Endothelial cell of umbilical vein (primary cell): ENCODE measurements around the gene OCA2. TPM values are rescaled to one million over a fixed set of nuclear protein-coding genes. Genes with fewer than 3 reads are reported as not detected.

Source experiments
- BruUV-seq: library from RNA; stranded (reverse); fragments of 400-500 nt; replicated peaks from 2 replicates; lab custom pipeline; 2021; lab: Mats Ljungman, UMichigan
- CTCF ChIA-PET: fragments of 300-600, 350-600 bp; sonication (Branson Sonifier 250); formaldehyde crosslinking; loops from one replicate; lab custom pipeline; 2021; ENCODE audit warnings: antibody characterized with exemption, inconsistent platforms; lab: Charles Lee
- POLR2A ChIA-PET: fragments of 300-600, 350-600 bp; sonication (Branson Sonifier 250); formaldehyde crosslinking; loops from one replicate; lab custom pipeline; 2021; ENCODE audit warnings: antibody characterized with exemption, inconsistent platforms; lab: Charles Lee
- DNase-seq: peaks from one replicate; pipeline ENCODE4 v3.0.0-alpha.2; 2011; ENCODE audit warnings: low read depth, low spot score
- FAIRE-seq: peaks from 2 replicates; lab custom pipeline; 2011; peaks lifted over from hg19 to GRCh38; lab: Jason Lieb, UNC
- H2AFZ ChIP-seq: 2 replicates; pipeline ENCODE4 v1.6.0; 2012; ENCODE audit warnings: low read depth, low read length, control low read depth, inconsistent platforms
- H3K27ac ChIP-seq: 2 replicates; pipeline ENCODE4 v1.5.1; 2011; ENCODE audit warnings: low read depth, mild to moderate bottlenecking, control low read depth, low read length, moderate library complexity; ENCODE audit not compliant: insufficient read depth
- H3K27me3 ChIP-seq, 2 experiments: 2 replicates each; pipeline versions ENCODE4 v1.6.0 to v1.6.1; 2011; ENCODE audit warnings: low read length in 2 of 2, mixed read lengths in 1 of 2; ENCODE audit not compliant: control insufficient read depth in 2 of 2, insufficient read depth in 2 of 2
- H3K36me3 ChIP-seq, 2 experiments: 2 replicates in 1 of 2; 3 replicates in 1 of 2; pipeline ENCODE4 v1.5.1; 2011; ENCODE audit warnings: low read length in 2 of 2, mild to moderate bottlenecking in 1 of 2, moderate library complexity in 1 of 2; ENCODE audit not compliant: control insufficient read depth in 2 of 2, insufficient read depth in 2 of 2; ENCODE audit errors: extremely low read depth in 1 of 2
- H3K4me1 ChIP-seq: 3 replicates; pipeline ENCODE4 v1.5.1; 2011; ENCODE audit warnings: mild to moderate bottlenecking, low read length; ENCODE audit not compliant: control insufficient read depth, insufficient read depth; ENCODE audit errors: extremely low read depth
- H3K4me2 ChIP-seq: 2 replicates; pipeline ENCODE4 v1.6.1; 2011; ENCODE audit warnings: low read length, control low read depth, mixed read lengths; ENCODE audit not compliant: insufficient read depth
- H3K4me3 ChIP-seq, 3 experiments: fragments of 200-600 bp in 1 of 3; sonication (generic), shearing (Covaris generic) in 1 of 3; replicated peaks in 1 of 3; 2 replicates each; pipeline ENCODE4 v1.5.1; 2011 to 2016; ENCODE audit warnings: control low read depth in 3 of 3, low read length in 3 of 3, mild to moderate bottlenecking in 2 of 3, inconsistent platforms in 1 of 3, low read depth in 1 of 3, moderate library complexity in 1 of 3; ENCODE audit not compliant: insufficient read depth in 1 of 3
- H3K79me2 ChIP-seq: 2 replicates; pipeline ENCODE4 v1.6.0; 2012; ENCODE audit warnings: low read length, inconsistent platforms; ENCODE audit not compliant: control insufficient read depth, insufficient read depth
- H3K9ac ChIP-seq: replicated peaks from 2 replicates; pipeline ENCODE3; 2011; ENCODE audit warnings: low read length, control low read depth; ENCODE audit not compliant: insufficient read depth; ENCODE audit errors: extremely low read depth
- H3K9me1 ChIP-seq: replicated peaks from 3 replicates; pipeline ENCODE4 v1.6.0; 2011; ENCODE audit warnings: mild to moderate bottlenecking, low read length; ENCODE audit not compliant: control insufficient read depth, insufficient read depth; ENCODE audit errors: extremely low read depth
- H3K9me3 ChIP-seq: replicated peaks from 2 replicates; pipeline ENCODE4 v1.5.1; 2012; ENCODE audit warnings: low read length, inconsistent platforms; ENCODE audit not compliant: control insufficient read depth, insufficient read depth
- H4K20me1 ChIP-seq: replicated peaks from 2 replicates; pipeline ENCODE3; 2011; ENCODE audit warnings: mild to moderate bottlenecking, low read length; ENCODE audit not compliant: control insufficient read depth, insufficient read depth; ENCODE audit errors: extremely low read depth
- EZH2 ChIP-seq: IDR thresholded peaks from 2 replicates; pipeline ENCODE4 v1.6.1; 2012; ENCODE audit warnings: borderline replicate concordance, low read depth, mild to moderate bottlenecking, moderate library complexity, low read length, inconsistent platforms; ENCODE audit not compliant: severe bottlenecking
- FOS ChIP-seq: IDR thresholded peaks from 2 replicates; pipeline ENCODE4 v1.6.1; 2011; ENCODE audit warnings: mild to moderate bottlenecking, low read length, moderate library complexity, borderline replicate concordance; ENCODE audit not compliant: insufficient read depth
- GATA2 ChIP-seq: IDR thresholded peaks from 2 replicates; pipeline ENCODE4 v1.7.0; 2011; ENCODE audit warnings: low read depth, mild to moderate bottlenecking, moderate library complexity, mixed read lengths, low read length; ENCODE audit not compliant: insufficient read length, insufficient read depth
- JUN ChIP-seq: IDR thresholded peaks from 2 replicates; pipeline ENCODE4 v1.6.1; 2011; ENCODE audit warnings: borderline replicate concordance, low read depth; ENCODE audit not compliant: insufficient read length, insufficient read depth
- MAX ChIP-seq: IDR thresholded peaks from 2 replicates; pipeline ENCODE4 v1.6.1; 2011; ENCODE audit not compliant: insufficient read depth, insufficient read length
- MYC ChIP-seq: IDR thresholded peaks from one replicate; pipeline ENCODE4 v1.6.1; 2011; ENCODE audit warnings: mild to moderate bottlenecking, low read depth, low read length
- POLR2A ChIP-seq: IDR thresholded peaks from 2 replicates; pipeline ENCODE4 v1.6.1; 2012; ENCODE audit warnings: low read depth, mild to moderate bottlenecking, control low read depth, low read length
- POLR2AphosphoS5 ChIP-seq: IDR thresholded peaks from 2 replicates; pipeline ENCODE4 v1.6.1; 2012; ENCODE audit warnings: low read depth, mild to moderate bottlenecking, control low read depth, low read length, moderate library complexity; ENCODE audit not compliant: insufficient read depth
- dilution Hi-C: fragments of 300-500 bp; cut with MboI; formaldehyde crosslinking; loops from one replicate; pipeline ENCODE4 v1.15.0; 2019; ENCODE audit warnings: low sequenced_read_pairs; ENCODE audit not compliant: extremely low pct_ligation_motif_present
- intact Hi-C: fragments of 100-400 bp; cut with micrococcal nuclease; formaldehyde crosslinking; loops from one replicate; pipeline ENCODE4 v1.10.0; 2022
- polyA plus RNA-seq, 4 experiments: library from polyadenylated mRNA; depleted of rRNA in 3 of 4; stranded (reverse) in 3 of 4; unstranded in 1 of 4; fragments of >200 nt; gene quantifications; 2 replicates each; pipeline versions ENCODE4 v1.2.1 to v1.2.3, GENCODE V29; 2011 to 2012; ENCODE audit warnings: missing spikeins in 1 of 4
- total RNA-seq: library from RNA; stranded (reverse); gene quantifications from 2 replicates; pipeline ENCODE4 v1.2.3, GENCODE V29; 2021
- TF ChIP-seq, protein P1 (sequence below), 2 donors: IDR thresholded peaks; 1 replicate in 1 of 2; 2 replicates in 1 of 2; pipeline ENCODE4 v1.5.1; 2011; ENCODE audit warnings: low read length in 2 of 2, mild to moderate bottlenecking in 2 of 2, moderate library complexity in 2 of 2, control low read depth in 1 of 2, inconsistent platforms in 1 of 2, low read depth in 1 of 2; ENCODE audit not compliant: insufficient read depth in 1 of 2; ENCODE audit errors: extremely low read depth in 1 of 2

Gene OCA2
- total and polyA plus RNA-seq, 2 donors (not counting 3 experiments of a cell fraction or from before 2014, with no cell fraction given), result not detected

GRCh38 chr15:27864086-27864485 lies 235.0 kb downstream of the OCA2 start:
- H3K9me1 ChIP-seq, result no peaks in the 10 kb centered on the region
- H3K79me2 ChIP-seq, result no peaks in the 10 kb centered on the region
- H4K20me1 ChIP-seq, result no peaks in the 10 kb centered on the region
- H3K36me3 ChIP-seq, result no peaks in the 10 kb centered on the region
- no peaks in the 10 kb centered on the region for H3K4me1 ChIP-seq
- FAIRE-seq (no peak), DNase-seq (no peak)
- ChIA-PET POLR2A (no interaction called here), CTCF (no interaction called here)
- intact Hi-C loops, result no loop called here
- dilution Hi-C loops, result no loop called here
- no peak overlapping the region for H3K27ac ChIP-seq
- H3K9ac ChIP-seq, result no peak overlapping the region
- peaks cover 12% of the 10 kb centered on the region for H3K9me3 ChIP-seq
- no peaks in the 10 kb centered on the region for H3K27me3 ChIP-seq
- no TSS peak for BruUV-seq
- H3K4me2 ChIP-seq, result no peak overlapping the region
- no peak overlapping the region for H2AFZ ChIP-seq
- TF ChIP-seq EZH2, result no peak
- no peak for TF ChIP-seq MAX
- TF ChIP-seq POLR2AphosphoS5, result no peak
- TF ChIP-seq MYC, result no peak
- TF ChIP-seq, protein P1, sequence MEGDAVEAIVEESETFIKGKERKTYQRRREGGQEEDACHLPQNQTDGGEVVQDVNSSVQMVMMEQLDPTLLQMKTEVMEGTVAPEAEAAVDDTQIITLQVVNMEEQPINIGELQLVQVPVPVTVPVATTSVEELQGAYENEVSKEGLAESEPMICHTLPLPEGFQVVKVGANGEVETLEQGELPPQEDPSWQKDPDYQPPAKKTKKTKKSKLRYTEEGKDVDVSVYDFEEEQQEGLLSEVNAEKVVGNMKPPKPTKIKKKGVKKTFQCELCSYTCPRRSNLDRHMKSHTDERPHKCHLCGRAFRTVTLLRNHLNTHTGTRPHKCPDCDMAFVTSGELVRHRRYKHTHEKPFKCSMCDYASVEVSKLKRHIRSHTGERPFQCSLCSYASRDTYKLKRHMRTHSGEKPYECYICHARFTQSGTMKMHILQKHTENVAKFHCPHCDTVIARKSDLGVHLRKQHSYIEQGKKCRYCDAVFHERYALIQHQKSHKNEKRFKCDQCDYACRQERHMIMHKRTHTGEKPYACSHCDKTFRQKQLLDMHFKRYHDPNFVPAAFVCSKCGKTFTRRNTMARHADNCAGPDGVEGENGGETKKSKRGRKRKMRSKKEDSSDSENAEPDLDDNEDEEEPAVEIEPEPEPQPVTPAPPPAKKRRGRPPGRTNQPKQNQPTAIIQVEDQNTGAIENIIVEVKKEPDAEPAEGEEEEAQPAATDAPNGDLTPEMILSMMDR (IDR thresholded peaks at IDR 0.05; ENCODE audit: extremely low read depth in 1 of 2, insufficient read depth in 1 of 2, low read depth in 1 of 2, low read length in 2 of 2), result no peak
- no peak for TF ChIP-seq GATA2
- no peak for TF ChIP-seq FOS
- no peak for TF ChIP-seq JUN
- TF ChIP-seq POLR2A, result no peak
- no peak overlapping the region for H3K4me3 ChIP-seq
